HG03064 (cell line): ENCODE measurements around the gene PIK3R1.

Source experiments
- ATAC-seq: cut with Tn5 transposase; IDR thresholded peaks from one replicate; pipeline ENCODE4 v1.9.1; 2021; ENCODE audit warnings: low read depth; ENCODE audit not compliant: unreplicated experiment

The PIK3R1 gene

GRCh38 chr5:68249520-68249919, 34.0 kb downstream of the PIK3R1 start:
- no peak for ATAC-seq

- no peak for ATAC-seq
Measured at GRCh38 chr5:68250661-68251298, 35.2 kb downstream of the PIK3R1 start.

GRCh38 chr5:68251386-68251785, 35.8 kb downstream of the PIK3R1 start:
- no peak for ATAC-seq

- ATAC-seq, result no peak
Measured at GRCh38 chr5:68251804-68252522, 36.4 kb downstream of the PIK3R1 start.

- no peak for ATAC-seq
Measured at GRCh38 chr5:68252673-68253623, 37.4 kb downstream of the PIK3R1 start.

GRCh38 chr5:68253624-68254585, 38.3 kb downstream of the PIK3R1 start:
- ATAC-seq, result no peak

- ATAC-seq, result no peak
Measured at GRCh38 chr5:68254810-68255209, 39.3 kb downstream of the PIK3R1 start.

GRCh38 chr5:68255305-68256120, 40.0 kb downstream of the PIK3R1 start:
- no peak for ATAC-seq

GRCh38 chr5:68257210-68257609, 41.7 kb downstream of the PIK3R1 start:
- no peak for ATAC-seq

- no peak for ATAC-seq
Measured at GRCh38 chr5:68258531-68258930, 43.0 kb downstream of the PIK3R1 start.

- ATAC-seq, result no peak
Measured at GRCh38 chr5:68259700-68260099, 44.1 kb downstream of the PIK3R1 start.

GRCh38 chr5:68260467-68260866, 44.9 kb downstream of the PIK3R1 start:
- ATAC-seq, result no peak

GRCh38 chr5:68261169-68261568, 45.6 kb downstream of the PIK3R1 start:
- no peak for ATAC-seq

- no peak for ATAC-seq
Measured at GRCh38 chr5:68261569-68262065, 46.1 kb downstream of the PIK3R1 start.

GRCh38 chr5:68264024-68264956, 48.7 kb downstream of the PIK3R1 start:
- ATAC-seq, result no peak

- no peak for ATAC-seq
Measured at GRCh38 chr5:68265347-68265746, 49.8 kb downstream of the PIK3R1 start.

GRCh38 chr5:68265822-68266395, 50.4 kb downstream of the PIK3R1 start:
- ATAC-seq, result no peak

GRCh38 chr5:68266457-68266856, 50.9 kb downstream of the PIK3R1 start:
- no peak for ATAC-seq
